Tibial nerve (tissue), 4 donors: Measurements from ENCODE around the gene SOWAHC. TPM values are rescaled to one million over a fixed set of nuclear protein-coding genes. Genes with fewer than 3 reads are reported as not detected.

Experiments
- DNase-seq, 2 donors: peaks; one replicate each; pipeline ENCODE4 v3.0.0-alpha.2; 2019; ENCODE audit warnings: low spot score in 2 of 2
- H3K27ac ChIP-seq, 4 donors: fragments of 200-600 bp; sonication (generic) in 3 of 4; one replicate each; pipeline ENCODE4 v1.5.1; 2017 to 2019; ENCODE audit warnings: mild to moderate bottlenecking in 1 of 4
- H3K27me3 ChIP-seq, 2 donors: fragments of 200-600 bp; sonication (generic) in 1 of 2; one replicate each; pipeline versions ENCODE4 v1.5.1 to v1.6.0; 2017 to 2019
- H3K36me3 ChIP-seq, 3 donors: fragments of 200-600 bp; sonication (generic); one replicate each; pipeline ENCODE4 v1.5.1; 2018 to 2019
- H3K4me1 ChIP-seq, 4 donors: fragments of 200-600 bp; sonication (generic) in 3 of 4; one replicate each; pipeline ENCODE4 v1.5.1; 2017 to 2019
- H3K4me3 ChIP-seq, 4 donors: fragments of 200-600 bp; sonication (generic) in 3 of 4; one replicate each; pipeline ENCODE4 v1.5.1; 2017 to 2019; ENCODE audit warnings: mild to moderate bottlenecking in 1 of 4, moderate library complexity in 1 of 4
- H3K9me3 ChIP-seq, 4 donors: fragments of 200-600 bp; sonication (generic) in 3 of 4; one replicate each; pipeline ENCODE4 v1.5.1; 2017 to 2019
- CTCF ChIP-seq, 5 experiments: fragments of 200-600 bp in 3 of 5; fragments of 450-650 bp in 2 of 5; sonication (generic) in 3 of 5; IDR thresholded peaks; one replicate each; pipeline ENCODE4 v1.5.1; 2016 to 2019; ENCODE audit warnings: antibody characterized with exemption in 5 of 5, mild to moderate bottlenecking in 3 of 5, moderate library complexity in 2 of 5
- EP300 ChIP-seq, 2 donors: sonication (generic); formaldehyde crosslinking; IDR thresholded peaks; one replicate each; pipeline ENCODE4 v1.6.1; 2017; ENCODE audit warnings: antibody characterized with exemption in 2 of 2, mild to moderate bottlenecking in 1 of 2
- POLR2A ChIP-seq, 2 donors: fragments of 450-650 bp; IDR thresholded peaks; one replicate each; pipeline ENCODE4 v1.6.1; 2017; ENCODE audit warnings: antibody characterized with exemption in 2 of 2, mild to moderate bottlenecking in 2 of 2, moderate library complexity in 2 of 2
- WGBS, 2 donors: methylation state at CpG; one replicate each; pipeline ENCODE4 v1.1.5; 2018; 5-methylcytosine and 5-hydroxymethylcytosine counted together
- total RNA-seq, 4 donors: library from RNA; depleted of rRNA; stranded (reverse); fragments of >200 nt; gene quantifications; one replicate each; pipeline ENCODE4 v1.1.0, GENCODE V29; 2016

Gene SOWAHC
- total RNA-seq, 4 donors from 2014 or later = 24.5 to 26.9 (median 25.1) TPM

GRCh38 chr2:109601783-109602182, 12.4 kb upstream of the SOWAHC start:
- peaks cover 0 to 64% (median 11%) of the 10 kb centered on the region in 4 donors for H3K4me1 ChIP-seq
- no peaks in the 10 kb centered on the region for H3K27me3 ChIP-seq
- no peaks in the 10 kb centered on the region for H3K9me3 ChIP-seq
- DNase-seq = no peak
- H3K27ac ChIP-seq = peak overlapping the region in 1 of 4 donors; percentile 51
- no peaks in the 10 kb centered on the region for H3K36me3 ChIP-seq
- WGBS, 2 donors = 43 to 48% methylated on average over 6 of the region's 6 CpGs
- no peak overlapping the region for H3K4me3 ChIP-seq
- no peak for TF ChIP-seq CTCF (IDR thresholded peaks at IDR 0.05)

- TF ChIP-seq POLR2A (IDR thresholded peaks at IDR 0.05) (no peak), EP300 (IDR thresholded peaks at IDR 0.05) (no peak), CTCF (IDR thresholded peaks at IDR 0.05) (no peak)
- Histone ChIP-seq H3K4me3 (no peak overlapping the region), H3K27me3 (no peaks in the 10 kb centered on the region), H3K9me3 (no peaks in the 10 kb centered on the region), H3K36me3 (no peaks in the 10 kb centered on the region), H3K4me1 (peaks cover 0 to 64% (median 13%) of the 10 kb centered on the region in 4 donors), H3K27ac (no peak overlapping the region)
- 83 to 92% methylated on average over 3 of the region's 3 CpGs for WGBS, 2 donors
- no peak for DNase-seq
These were observed 11.5 kb upstream of the SOWAHC start for GRCh38 chr2:109602617-109603188.

GRCh38 chr2:109604597-109604996, 9.6 kb upstream of the SOWAHC start:
- H3K36me3 ChIP-seq = no peaks in the 10 kb centered on the region
- H3K27ac ChIP-seq = no peak overlapping the region
- H3K9me3 ChIP-seq = no peaks in the 10 kb centered on the region
- peaks cover 0 to 69% (median 21%) of the 10 kb centered on the region in 4 donors for H3K4me1 ChIP-seq
- DNase-seq = no peak
- 75 to 78% methylated on average over 5 of the region's 5 CpGs for WGBS, 2 donors
- no peak for TF ChIP-seq EP300 (IDR thresholded peaks at IDR 0.05)
- TF ChIP-seq POLR2A (IDR thresholded peaks at IDR 0.05) = no peak
- no peak for TF ChIP-seq CTCF (IDR thresholded peaks at IDR 0.05)
- H3K4me3 ChIP-seq = no peak overlapping the region
- H3K27me3 ChIP-seq = no peaks in the 10 kb centered on the region

GRCh38 chr2:109607766-109608165, 6.4 kb upstream of the SOWAHC start:
- DNase-seq = no peak
- H3K9me3 ChIP-seq = no peaks in the 10 kb centered on the region

More at GRCh38 chr2:109607766-109608165, 6.4 kb upstream of the SOWAHC start:
- no peak for TF ChIP-seq CTCF (IDR thresholded peaks at IDR 0.05)
- no peak for TF ChIP-seq EP300 (IDR thresholded peaks at IDR 0.05)
- TF ChIP-seq POLR2A (IDR thresholded peaks at IDR 0.05) = no peak
- WGBS, 2 donors = 58 to 60% methylated on average over 2 of the region's 2 CpGs
- no peaks in the 10 kb centered on the region for H3K36me3 ChIP-seq
- no peak overlapping the region for H3K4me3 ChIP-seq
- H3K27ac ChIP-seq = peak overlapping the region in 1 of 4 donors; percentile 2
- H3K4me1 ChIP-seq = peaks cover 0 to 62% (median 28%) of the 10 kb centered on the region in 4 donors
- H3K27me3 ChIP-seq = no peaks in the 10 kb centered on the region
